Right lobe of liver (tissue), 6 donors: ENCODE data around the gene BRMS1. TPM values are rescaled to one million over a fixed set of nuclear protein-coding genes. Genes with fewer than 3 reads are reported as not detected.

Source experiments
- ATAC-seq, 4 donors: fragments of 200-7000 bp; cut with Tn5 transposase; one replicate each; pipeline ENCODE4 v1.9.1; 2020; ENCODE audit warnings: mild to moderate bottlenecking in 4 of 4, moderate library complexity in 4 of 4
- DNase-seq, 3 donors: peaks; one replicate each; pipeline ENCODE4 v3.0.0-alpha.2; 2020
- H3K27ac ChIP-seq, 3 donors: fragments of 200-600 bp; one replicate each; pipeline ENCODE4 v1.8.0; 2022
- H3K27me3 ChIP-seq, 2 donors: fragments of 200-600 bp; one replicate each; pipeline ENCODE4 v1.8.0; 2022
- H3K36me3 ChIP-seq, 4 donors: fragments of 200-600 bp; sonication (generic) in 1 of 4; one replicate each; pipeline versions ENCODE4 v1.5.1 to v1.8.0; 2017 to 2022; ENCODE audit warnings: control low read depth in 1 of 4
- H3K4me1 ChIP-seq, 4 donors: fragments of 200-600 bp; sonication (generic) in 1 of 4; one replicate each; pipeline versions ENCODE4 v1.5.1 to v1.8.0; 2017 to 2022; ENCODE audit warnings: control low read depth in 1 of 4
- H3K4me3 ChIP-seq, 3 donors: fragments of 200-600 bp; one replicate each; pipeline ENCODE4 v1.8.0; 2022
- H3K9me3 ChIP-seq, 4 donors: fragments of 200-600 bp; sonication (generic) in 1 of 4; one replicate each; pipeline versions ENCODE4 v1.5.1 to v1.8.0; 2017 to 2022; ENCODE audit warnings: control low read depth in 1 of 4
- CTCF ChIP-seq, 4 donors: fragments of 200-600 bp in 3 of 4; fragments of 450-650 bp in 1 of 4; IDR thresholded peaks; one replicate each; pipeline versions ENCODE4 v1.5.1 to v1.8.0; 2016 to 2022; ENCODE audit warnings: antibody characterized with exemption in 4 of 4, mild to moderate bottlenecking in 2 of 4
- POLR2A ChIP-seq: fragments of 450-650 bp; IDR thresholded peaks from one replicate; pipeline ENCODE4 v1.6.1; 2017; ENCODE audit warnings: antibody characterized with exemption, mild to moderate bottlenecking
- WGBS: methylation state at CpG from one replicate; pipeline ENCODE4 v1.1.6; 2018; ENCODE audit warnings: low coverage, low lambda C conversion rate; ENCODE audit not compliant: insufficient coverage; ENCODE audit errors: missing lambda C conversion rate; 5-methylcytosine and 5-hydroxymethylcytosine counted together
- intact Hi-C, 2 donors: fragments of 100-400 bp; cut with DNase I; formaldehyde crosslinking; loops; one replicate each; pipeline versions ENCODE4 v1.11.2 to v1.14.1; 2022
- total RNA-seq, 6 experiments: library from RNA; depleted of rRNA in 2 of 6; stranded (reverse); fragments of >200 nt in 2 of 6; fragmentation: NEBNext Ultra II Directional in 3 of 6; extraction: Animal tissue kit (Norgen Biotek cat#: 25700) in 3 of 6; gene quantifications; one replicate each; pipeline versions ENCODE4 v1.1.0 to v1.2.4, GENCODE V29; 2016 to 2023
- donor health status: DM: no; HTN: yes; CAD: no.
- donor health status: DM: no; HTN: no; CAD: no.
- donor health status: DM: no; HTN: no; CAD: no.
- donor health status: DM: no; HTN: yes; CAD: no.
- donor health status: DM: no; HTN: yes; CAD: no.

The BRMS1 gene
- total RNA-seq, 6 experiments from 2014 or later: 8.2 to 31.9 (median 12.1) TPM

- no peaks in the 10 kb centered on the region for H3K27me3 ChIP-seq
- intact Hi-C loops: no loop called here
- H3K9me3 ChIP-seq: no peaks in the 10 kb centered on the region
- H3K36me3 ChIP-seq: no peaks in the 10 kb centered on the region
- DNase-seq: peak in 1 of 3 donors; percentile 46
- 69% methylated on average over 13 of the region's 18 CpGs for WGBS
- TF ChIP-seq CTCF (IDR thresholded peaks at IDR 0.05): no peak
- TF ChIP-seq POLR2A: no peak
- no peak overlapping the region for H3K27ac ChIP-seq
- no peak for ATAC-seq
- H3K4me1 ChIP-seq: peaks cover 0 to 17% (median 2%) of the 10 kb centered on the region in 4 donors
- no peak overlapping the region for H3K4me3 ChIP-seq
These were observed 12.3 kb downstream of the BRMS1 start for GRCh38 chr11:66332371-66333219.

- no peaks in the 10 kb centered on the region for H3K36me3 ChIP-seq
- WGBS: 85% methylated on average over 2 of the region's 12 CpGs
- DNase-seq (peak in 1 of 3 donors; percentile 37), ATAC-seq (no peak)
- peaks cover 0 to 17% (median 2%) of the 10 kb centered on the region in 4 donors for H3K4me1 ChIP-seq
- H3K9me3 ChIP-seq: no peaks in the 10 kb centered on the region
- H3K4me3 ChIP-seq: no peak overlapping the region
- intact Hi-C loops: no loop called here
- TF ChIP-seq POLR2A: no peak
- TF ChIP-seq CTCF (IDR thresholded peaks at IDR 0.05): no peak
- no peak overlapping the region for H3K27ac ChIP-seq
- no peaks in the 10 kb centered on the region for H3K27me3 ChIP-seq
These were observed 13.1 kb downstream of the BRMS1 start for GRCh38 chr11:66331542-66332370.

- Histone ChIP-seq H3K4me3 (no peak overlapping the region), H3K4me1 (peaks cover 0 to 10% (median 0%) of the 10 kb centered on the region in 4 donors), H3K27ac (no peak overlapping the region), H3K9me3 (no peaks in the 10 kb centered on the region), H3K27me3 (no peaks in the 10 kb centered on the region), H3K36me3 (no peaks in the 10 kb centered on the region)
- 32% methylated on average over 3 of the region's 10 CpGs for WGBS
- TF ChIP-seq POLR2A: no peak
- TF ChIP-seq CTCF (IDR thresholded peaks at IDR 0.05): no peak
- intact Hi-C loops: no loop called here
- no peak for ATAC-seq
- DNase-seq: no peak
These were observed 14.0 kb downstream of the BRMS1 start for GRCh38 chr11:66330931-66331330.

GRCh38 chr11:66329165-66329673 lies 15.7 kb downstream of the BRMS1 start:
- Histone ChIP-seq H3K9me3 (no peaks in the 10 kb centered on the region), H3K36me3 (no peaks in the 10 kb centered on the region), H3K4me3 (no peak overlapping the region), H3K27ac (no peak overlapping the region), H3K4me1 (peaks cover 0 to 8% (median 0%) of the 10 kb centered on the region in 4 donors), H3K27me3 (no peaks in the 10 kb centered on the region)
- intact Hi-C loops: no loop called here
- ATAC-seq (no peak), DNase-seq (no peak)
- WGBS: 78% methylated on average over 3 of the region's 3 CpGs
- no peak for TF ChIP-seq POLR2A
- no peak for TF ChIP-seq CTCF (IDR thresholded peaks at IDR 0.05)
